GM18870 (cell line): ENCODE measurements around the gene TLE3.

Source experiments
- ATAC-seq: cut with Tn5 transposase; IDR thresholded peaks from one replicate; pipeline ENCODE4 v1.9.1; 2021; ENCODE audit warnings: moderate library complexity; ENCODE audit not compliant: unreplicated experiment

Gene TLE3

GRCh38 chr15:70064441-70064840, 33.3 kb downstream of the TLE3 start:
- no peak for ATAC-seq

GRCh38 chr15:70063980-70064379, 33.7 kb downstream of the TLE3 start:
- no peak for ATAC-seq

GRCh38 chr15:70063261-70063925, 34.3 kb downstream of the TLE3 start:
- no peak for ATAC-seq

- ATAC-seq: no peak
Observed at GRCh38 chr15:70062321-70062956, 35.3 kb downstream of the TLE3 start.

- ATAC-seq: no peak
Observed at GRCh38 chr15:70061696-70062270, 35.9 kb downstream of the TLE3 start.

- no peak for ATAC-seq
Observed at GRCh38 chr15:70060993-70061305, 36.8 kb downstream of the TLE3 start.

- ATAC-seq: no peak
Observed at GRCh38 chr15:70060214-70060992, 37.3 kb downstream of the TLE3 start.

GRCh38 chr15:70059476-70060213, 38.1 kb downstream of the TLE3 start:
- no peak for ATAC-seq

GRCh38 chr15:70058642-70059360, 38.9 kb downstream of the TLE3 start:
- no peak for ATAC-seq

- no peak for ATAC-seq
Observed at GRCh38 chr15:70057931-70058641, 39.6 kb downstream of the TLE3 start.

- ATAC-seq: no peak
Observed at GRCh38 chr15:70056091-70056680, 41.5 kb downstream of the TLE3 start.

- ATAC-seq: no peak
Observed at GRCh38 chr15:70055601-70056051, 42.1 kb downstream of the TLE3 start.

- no peak for ATAC-seq
Observed at GRCh38 chr15:70054884-70055387, 42.8 kb downstream of the TLE3 start.

GRCh38 chr15:70054366-70054765, 43.4 kb downstream of the TLE3 start:
- ATAC-seq: no peak

GRCh38 chr15:70053716-70054229, 43.9 kb downstream of the TLE3 start:
- no peak for ATAC-seq

GRCh38 chr15:70053001-70053715, 44.6 kb downstream of the TLE3 start:
- ATAC-seq: no peak

- ATAC-seq: no peak
Observed at GRCh38 chr15:70051948-70052633, 45.6 kb downstream of the TLE3 start.

GRCh38 chr15:70050970-70051369, 46.7 kb downstream of the TLE3 start:
- ATAC-seq: no peak
